ENCODE data around the gene TMIGD1. TPM values are rescaled to one million over a fixed set of nuclear protein-coding genes. Genes with fewer than 3 reads are reported as not detected.
"Not testable (repeated sequence)": the region's sequence is repeated elsewhere in the genome, so short reads cannot be mapped to it uniquely, and the experiment has no call there.

Gene TMIGD1
- total RNA-seq, 1 donor from 2014 or later = not detected

DNA sequence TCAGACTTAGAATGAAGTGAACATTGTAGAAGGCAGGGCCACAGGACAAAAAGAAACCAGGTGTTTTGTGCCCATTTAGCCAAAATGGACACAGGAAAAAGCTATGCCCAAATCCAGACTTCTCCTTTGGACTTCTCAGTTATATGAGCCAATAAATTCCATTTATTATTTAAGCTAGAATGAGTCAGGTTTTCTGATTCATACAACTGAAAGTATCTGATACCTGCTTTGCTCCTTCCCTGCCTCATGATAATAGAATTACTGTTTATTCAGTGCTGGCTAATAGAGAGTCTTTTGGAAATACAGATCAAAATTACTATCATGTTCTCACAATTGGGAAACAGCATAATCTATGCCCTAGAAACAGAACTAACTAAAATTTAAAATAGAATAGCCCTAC lies 36.1 kb upstream of the TMIGD1 start:
- intact Hi-C loops (cut with micrococcal nuclease) = no loop called here
- no peak overlapping the region for H3K4me3 Mint-ChIP-seq
- peaks cover 28% of the 10 kb centered on the region for H3K4me1 Mint-ChIP-seq
- no peak for DNase-seq
- no peak overlapping the region for H3K27ac Mint-ChIP-seq
- H3K27me3 Mint-ChIP-seq = no peaks in the 10 kb centered on the region
- no peaks in the 10 kb centered on the region for H3K36me3 Mint-ChIP-seq (ENCODE audit: low read depth)
- H3K9me3 Mint-ChIP-seq = peaks cover 5% of the 10 kb centered on the region

DNA sequence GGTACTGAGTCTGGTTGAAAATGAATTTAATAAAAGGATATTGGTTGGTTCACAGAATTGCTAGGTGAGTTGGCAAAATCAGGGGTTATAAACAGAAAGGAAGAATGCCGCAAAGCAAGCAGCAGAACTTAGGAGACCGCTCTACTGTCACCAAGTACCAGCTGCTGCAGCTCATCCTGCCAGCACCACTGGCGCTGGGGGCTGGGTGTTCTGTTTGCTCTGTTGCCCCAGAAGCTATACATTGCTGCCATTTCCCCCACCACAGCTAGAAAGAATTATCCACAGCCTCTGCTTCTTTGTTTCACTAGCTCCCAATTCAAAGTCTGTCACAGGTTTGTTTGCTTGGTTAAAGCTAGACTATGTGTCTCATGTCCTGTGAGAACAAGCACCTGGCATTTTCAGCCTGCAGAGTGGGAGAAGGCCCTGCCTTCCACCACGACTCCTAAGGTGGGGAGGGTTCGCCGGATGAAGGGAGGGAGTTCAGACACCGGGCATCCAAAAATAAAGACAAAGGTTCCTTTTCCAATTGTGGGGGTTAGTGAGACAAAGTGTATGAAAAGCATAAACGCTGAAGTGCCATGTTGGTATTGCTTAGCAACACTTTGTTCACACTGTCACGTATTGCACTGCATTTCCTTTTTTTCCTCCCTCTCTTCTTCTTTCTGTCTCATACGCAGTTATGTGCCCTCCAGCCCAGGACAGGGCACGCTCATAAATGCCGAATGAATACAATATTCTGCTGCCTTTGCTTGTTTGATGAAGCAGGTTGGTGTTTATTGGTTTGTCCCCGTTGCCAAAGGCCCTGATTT lies 35.3 kb upstream of the TMIGD1 start:
- Mint-ChIP-seq H3K36me3 (ENCODE audit: low read depth) (peaks cover under 1% of the 10 kb centered on the region), H3K9me3 (peaks cover 6% of the 10 kb centered on the region), H3K4me1 (peaks cover 31% of the 10 kb centered on the region), H3K4me3 (no peak overlapping the region), H3K27me3 (no peaks in the 10 kb centered on the region), H3K27ac (no peak overlapping the region)
- intact Hi-C loops (cut with micrococcal nuclease) = no loop called here
- DNase-seq = no peak

GRCh38 chr17:30366536-30366935 lies 32.7 kb upstream of the TMIGD1 start:
- Mint-ChIP-seq H3K27me3 (peaks cover 3% of the 10 kb centered on the region), H3K36me3 (ENCODE audit: low read depth) (peaks cover 2% of the 10 kb centered on the region), H3K4me3 (no peak overlapping the region), H3K27ac (no peak overlapping the region), H3K9me3 (peaks cover 11% of the 10 kb centered on the region), H3K4me1 (peaks cover 35% of the 10 kb centered on the region)
- no peak for DNase-seq
- intact Hi-C loops (cut with micrococcal nuclease) = no loop called here

GRCh38 chr17:30363715-30364202 lies 29.9 kb upstream of the TMIGD1 start:
- Mint-ChIP-seq H3K4me3 (peak overlapping the region; percentile 36), H3K36me3 (ENCODE audit: low read depth) (peaks cover 11% of the 10 kb centered on the region), H3K27ac (peak overlapping the region; percentile 89), H3K4me1 (peaks cover 26% of the 10 kb centered on the region), H3K9me3 (peaks cover 15% of the 10 kb centered on the region), H3K27me3 (peaks cover 3% of the 10 kb centered on the region)
- DNase-seq = peak; percentile 92
- intact Hi-C loops (cut with micrococcal nuclease) = loop anchor here (1.0 to 2.0 kb wide), 4 partner anchors 15 to 50 kb away; partner anchors contain the start of gene CPD

DNA sequence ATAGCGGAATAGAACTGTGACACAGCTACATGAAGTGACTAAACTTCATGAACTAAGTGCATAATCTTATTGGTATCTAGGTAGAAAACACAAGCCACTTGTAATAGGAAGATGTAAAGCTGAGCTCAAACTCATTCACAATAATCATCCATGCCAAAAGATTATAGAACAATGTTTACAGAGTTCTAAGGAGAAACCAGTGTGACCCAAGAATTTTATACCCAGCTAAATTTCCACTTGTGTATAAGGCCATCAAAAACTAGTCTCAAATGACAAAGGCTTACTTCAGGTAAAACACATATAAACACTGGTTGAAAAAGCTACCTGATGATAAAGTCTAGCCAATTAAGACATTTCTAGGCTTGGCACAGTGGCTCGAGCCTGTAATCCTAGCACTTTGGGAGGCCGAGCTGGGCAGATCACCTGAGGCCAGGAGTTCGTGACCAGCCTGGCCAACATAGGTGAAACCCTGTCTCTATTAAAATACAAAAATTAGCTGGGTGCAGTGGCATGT lies 28.0 kb upstream of the TMIGD1 start:
- H3K4me3 Mint-ChIP-seq = no peak overlapping the region
- H3K4me1 Mint-ChIP-seq = peaks cover 26% of the 10 kb centered on the region
- peaks cover 15% of the 10 kb centered on the region for H3K9me3 Mint-ChIP-seq
- no peak overlapping the region for H3K27ac Mint-ChIP-seq
- H3K27me3 Mint-ChIP-seq = peaks cover 3% of the 10 kb centered on the region
- intact Hi-C loops (cut with micrococcal nuclease) = loop anchor here (2.0 kb wide), 1 partner anchor 21 kb away; no protein-coding TSS in a partner anchor
- DNase-seq = no peak
- H3K36me3 Mint-ChIP-seq (ENCODE audit: low read depth) = peaks cover 11% of the 10 kb centered on the region

DNA sequence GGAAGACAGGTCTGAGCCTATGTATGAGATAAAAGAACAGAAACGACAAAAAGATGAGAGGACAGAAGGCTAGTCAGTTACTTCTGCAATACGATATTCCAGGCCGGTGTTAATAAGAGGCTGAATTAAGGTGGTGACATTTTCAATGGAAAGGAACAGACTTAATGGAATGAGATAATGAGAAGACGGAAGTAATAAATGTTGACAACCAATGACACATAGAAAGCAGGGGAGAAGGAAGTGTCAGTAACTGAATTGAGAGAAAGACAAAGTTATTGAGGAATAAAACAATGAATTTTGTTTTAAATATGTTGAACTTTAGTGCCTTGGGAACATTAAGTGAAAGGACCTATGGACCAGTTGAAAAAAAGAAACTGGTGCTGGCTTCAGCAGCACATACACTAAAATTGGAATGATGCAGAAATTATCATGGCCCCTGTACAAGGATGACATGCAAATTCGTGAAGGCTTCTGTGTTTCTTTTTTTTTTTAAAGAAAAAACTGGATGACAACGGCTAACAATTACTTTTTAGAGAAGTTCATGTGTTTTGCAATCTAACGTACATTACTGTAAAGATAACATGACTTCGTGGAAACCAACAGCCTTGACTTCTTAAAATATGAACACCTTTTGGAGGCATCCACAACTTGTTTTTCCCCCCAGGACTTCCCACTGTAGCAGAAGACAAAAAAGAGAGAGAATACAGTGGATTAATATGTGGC lies 26.4 kb upstream of the TMIGD1 start:
- Mint-ChIP-seq H3K9me3 (peaks cover 12% of the 10 kb centered on the region), H3K27me3 (peaks cover 3% of the 10 kb centered on the region), H3K4me1 (peaks cover 19% of the 10 kb centered on the region), H3K27ac (no peak overlapping the region), H3K36me3 (ENCODE audit: low read depth) (peaks cover 11% of the 10 kb centered on the region), H3K4me3 (no peak overlapping the region)
- DNase-seq = no peak
- intact Hi-C loops (cut with micrococcal nuclease) = no loop called here

- Mint-ChIP-seq H3K9me3 (peaks cover 10% of the 10 kb centered on the region), H3K4me3 (no peak overlapping the region), H3K36me3 (ENCODE audit: low read depth) (peaks cover 8% of the 10 kb centered on the region), H3K27me3 (no peaks in the 10 kb centered on the region), H3K27ac (no peak overlapping the region), H3K4me1 (peaks cover 14% of the 10 kb centered on the region)
- DNase-seq = no peak
- intact Hi-C loops (cut with micrococcal nuclease) = no loop called here
These were observed 24.4 kb upstream of the TMIGD1 start for GRCh38 chr17:30358055-30358760.

- no peak overlapping the region for H3K4me3 Mint-ChIP-seq
- no peak overlapping the region for H3K27ac Mint-ChIP-seq
- intact Hi-C loops (cut with micrococcal nuclease) = no loop called here
- H3K36me3 Mint-ChIP-seq (ENCODE audit: low read depth) = peaks cover 8% of the 10 kb centered on the region
- H3K27me3 Mint-ChIP-seq = no peaks in the 10 kb centered on the region
- no peak for DNase-seq
- H3K9me3 Mint-ChIP-seq = peaks cover 10% of the 10 kb centered on the region
- peaks cover 10% of the 10 kb centered on the region for H3K4me1 Mint-ChIP-seq
These were observed 23.6 kb upstream of the TMIGD1 start for GRCh38 chr17:30357476-30357875.

GRCh38 chr17:30354701-30355100 lies 20.8 kb upstream of the TMIGD1 start:
- intact Hi-C loops (cut with micrococcal nuclease) = no loop called here
- Mint-ChIP-seq H3K27ac (no peak overlapping the region), H3K4me1 (peaks cover 9% of the 10 kb centered on the region), H3K9me3 (peaks cover 6% of the 10 kb centered on the region), H3K27me3 (no peaks in the 10 kb centered on the region), H3K4me3 (no peak overlapping the region), H3K36me3 (ENCODE audit: low read depth) (no peaks in the 10 kb centered on the region)
- DNase-seq = no peak

GRCh38 chr17:30352240-30352814 lies 18.5 kb upstream of the TMIGD1 start:
- Mint-ChIP-seq H3K36me3 (ENCODE audit: low read depth) (no peaks in the 10 kb centered on the region), H3K4me3 (no peak overlapping the region), H3K27ac (no peak overlapping the region), H3K9me3 (peaks cover 6% of the 10 kb centered on the region), H3K27me3 (no peaks in the 10 kb centered on the region), H3K4me1 (peaks cover 9% of the 10 kb centered on the region)
- intact Hi-C loops (cut with micrococcal nuclease) = no loop called here
- no peak for DNase-seq

DNA sequence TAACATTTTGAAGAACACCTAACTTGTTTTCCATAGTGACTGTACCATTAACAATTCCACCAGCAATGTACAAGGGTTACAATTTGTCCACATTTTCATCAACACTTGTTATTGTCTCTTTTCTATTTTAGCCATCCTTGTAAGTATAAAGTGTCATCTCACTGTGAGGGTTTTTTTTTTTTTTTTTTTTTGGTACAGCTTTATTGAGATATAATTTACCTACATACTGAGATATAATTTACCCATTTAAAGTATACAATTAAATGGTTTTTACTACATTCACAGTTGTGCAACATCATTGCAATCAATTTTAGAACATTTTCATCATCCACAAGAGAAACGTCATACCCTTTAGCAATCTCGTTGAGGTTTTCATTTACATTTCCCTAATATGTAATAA lies 17.9 kb upstream of the TMIGD1 start:
- intact Hi-C loops (cut with micrococcal nuclease) = no loop called here
- Mint-ChIP-seq H3K4me3 (no peak overlapping the region), H3K27ac (no peak overlapping the region), H3K4me1 (peaks cover 9% of the 10 kb centered on the region), H3K27me3 (no peaks in the 10 kb centered on the region), H3K9me3 (peaks cover 6% of the 10 kb centered on the region), H3K36me3 (ENCODE audit: low read depth) (no peaks in the 10 kb centered on the region)
- DNase-seq = no peak

DNA sequence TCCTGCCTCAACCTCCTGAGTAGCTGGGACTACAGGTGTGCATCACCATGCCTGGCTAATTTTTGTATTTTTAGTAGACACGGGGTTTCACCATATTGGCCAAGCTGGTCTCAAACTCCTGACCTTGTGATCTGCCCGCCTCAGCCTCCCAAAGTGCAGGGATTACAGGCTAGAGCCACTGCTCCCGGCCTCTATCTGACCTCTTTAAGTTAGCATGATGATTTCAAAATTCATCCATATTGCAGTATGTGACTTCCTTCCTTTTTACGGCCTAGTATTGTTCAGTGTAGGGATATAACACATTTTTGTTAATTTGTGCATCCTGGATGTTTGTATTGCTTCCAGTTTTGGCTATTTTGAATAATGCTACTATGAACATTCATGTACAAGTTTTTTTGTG lies 17.4 kb upstream of the TMIGD1 start:
- H3K4me3 Mint-ChIP-seq; H3K27me3 Mint-ChIP-seq; DNase-seq; H3K4me1 Mint-ChIP-seq; H3K36me3 Mint-ChIP-seq (ENCODE audit: low read depth); H3K27ac Mint-ChIP-seq; H3K9me3 Mint-ChIP-seq; intact Hi-C loops (cut with micrococcal nuclease): not testable (repeated sequence)

DNA sequence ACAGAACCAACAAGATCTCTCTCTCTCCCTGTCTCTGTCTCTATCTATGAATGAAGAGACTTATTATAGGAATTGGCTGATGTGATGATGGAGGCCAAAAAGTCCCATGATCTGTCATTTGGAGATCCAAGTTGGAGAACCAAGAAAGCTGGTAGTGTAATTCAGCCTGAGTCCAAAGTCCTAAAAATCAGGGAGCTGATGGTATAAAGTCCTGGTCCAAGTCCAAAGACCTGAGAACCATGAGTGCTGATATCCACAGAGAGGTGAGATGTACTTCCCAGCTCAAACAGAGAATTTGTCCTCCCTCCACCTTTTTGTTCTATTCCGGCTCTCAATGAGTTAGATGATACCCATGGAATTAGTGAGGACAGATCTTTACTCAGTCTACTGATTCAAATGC lies 15.4 kb upstream of the TMIGD1 start:
- H3K9me3 Mint-ChIP-seq = no peaks in the 10 kb centered on the region
- H3K27ac Mint-ChIP-seq = no peak overlapping the region
- intact Hi-C loops (cut with micrococcal nuclease) = no loop called here
- H3K4me1 Mint-ChIP-seq = peaks cover 9% of the 10 kb centered on the region
- no peaks in the 10 kb centered on the region for H3K27me3 Mint-ChIP-seq
- no peak for DNase-seq
- H3K4me3 Mint-ChIP-seq = no peak overlapping the region
- no peaks in the 10 kb centered on the region for H3K36me3 Mint-ChIP-seq (ENCODE audit: low read depth)
